Measurements from ENCODE around the gene ZC3H18. TPM values are rescaled to one million over a fixed set of nuclear protein-coding genes. Genes with fewer than 3 reads are reported as not detected.

ZC3H18 gene
- polyA plus RNA-seq, 1 experiment: 11.2 TPM

DNA sequence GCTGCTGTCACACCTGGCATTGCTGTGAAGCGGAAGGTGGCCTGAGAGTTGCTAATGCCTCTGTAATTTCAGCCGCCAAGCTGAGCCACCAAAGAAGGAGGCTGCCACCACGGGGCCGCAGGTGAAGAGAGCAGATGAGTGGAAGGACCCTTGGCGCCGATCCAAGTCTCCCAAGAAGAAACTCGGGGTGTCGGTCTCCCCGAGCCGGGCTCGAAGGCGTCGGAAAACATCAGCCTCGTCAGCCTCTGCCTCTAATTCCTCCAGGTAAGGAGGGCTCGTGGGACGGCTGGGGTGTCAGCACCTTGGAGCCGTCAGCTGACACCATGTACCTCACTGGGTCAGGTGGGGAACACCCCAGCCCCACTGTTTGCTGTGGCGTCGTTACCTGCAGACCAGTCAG lies 51.9 kb downstream of the ZC3H18 start:
- POLR2A ChIA-PET: no interaction called here

DNA sequence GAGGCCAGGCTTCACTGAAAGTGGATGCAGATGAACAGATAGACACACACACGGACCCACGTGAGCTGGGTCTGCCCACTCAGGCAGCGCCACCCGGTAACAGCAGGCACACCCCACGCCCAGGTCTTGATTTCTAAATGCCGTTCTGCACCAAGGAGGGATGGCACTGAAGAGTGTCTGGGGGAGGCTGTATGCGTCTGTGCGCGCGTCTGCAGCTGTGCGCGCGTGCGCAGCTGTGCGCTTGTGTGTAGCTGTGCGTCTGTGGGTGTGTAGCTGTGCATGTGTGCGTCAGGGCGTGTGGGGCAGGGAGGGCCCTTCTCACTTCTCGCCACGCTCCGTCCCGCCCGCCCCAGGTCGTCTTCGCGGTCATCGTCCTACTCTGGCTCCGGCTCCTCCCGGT lies 52.7 kb downstream of the ZC3H18 start:
- POLR2A ChIA-PET: no interaction called here
- TF ChIP-seq, protein P1, sequence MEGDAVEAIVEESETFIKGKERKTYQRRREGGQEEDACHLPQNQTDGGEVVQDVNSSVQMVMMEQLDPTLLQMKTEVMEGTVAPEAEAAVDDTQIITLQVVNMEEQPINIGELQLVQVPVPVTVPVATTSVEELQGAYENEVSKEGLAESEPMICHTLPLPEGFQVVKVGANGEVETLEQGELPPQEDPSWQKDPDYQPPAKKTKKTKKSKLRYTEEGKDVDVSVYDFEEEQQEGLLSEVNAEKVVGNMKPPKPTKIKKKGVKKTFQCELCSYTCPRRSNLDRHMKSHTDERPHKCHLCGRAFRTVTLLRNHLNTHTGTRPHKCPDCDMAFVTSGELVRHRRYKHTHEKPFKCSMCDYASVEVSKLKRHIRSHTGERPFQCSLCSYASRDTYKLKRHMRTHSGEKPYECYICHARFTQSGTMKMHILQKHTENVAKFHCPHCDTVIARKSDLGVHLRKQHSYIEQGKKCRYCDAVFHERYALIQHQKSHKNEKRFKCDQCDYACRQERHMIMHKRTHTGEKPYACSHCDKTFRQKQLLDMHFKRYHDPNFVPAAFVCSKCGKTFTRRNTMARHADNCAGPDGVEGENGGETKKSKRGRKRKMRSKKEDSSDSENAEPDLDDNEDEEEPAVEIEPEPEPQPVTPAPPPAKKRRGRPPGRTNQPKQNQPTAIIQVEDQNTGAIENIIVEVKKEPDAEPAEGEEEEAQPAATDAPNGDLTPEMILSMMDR (IDR thresholded peaks at IDR 0.05; ENCODE audit: insufficient read depth, low read depth, low read length): no peak
- no peak overlapping the region for H3K4me3 ChIP-seq (ENCODE audit: low read depth, low read length)
- H3K36me3 ChIP-seq (ENCODE audit: control insufficient read depth, insufficient read depth, low read length): peaks cover 40% of the 10 kb centered on the region
- no peak for DNase-seq (ENCODE audit: low read depth)
- H3K27me3 ChIP-seq (ENCODE audit: control insufficient read depth, insufficient read depth, low read length): no peaks in the 10 kb centered on the region
- CTCF ChIA-PET: interaction anchor here (1.0 kb wide), 1 partner anchor 10 kb away, joined by 3 read pairs; no protein-coding TSS in a partner anchor

More for the DNA sequence above, 51.9 kb downstream of the ZC3H18 start:
- H3K4me3 ChIP-seq (ENCODE audit: low read depth, low read length): no peak overlapping the region
- H3K27me3 ChIP-seq (ENCODE audit: control insufficient read depth, insufficient read depth, low read length): no peaks in the 10 kb centered on the region
- CTCF ChIA-PET: no interaction called here
- H3K36me3 ChIP-seq (ENCODE audit: control insufficient read depth, insufficient read depth, low read length): peaks cover 33% of the 10 kb centered on the region
- DNase-seq (ENCODE audit: low read depth): no peak
- TF ChIP-seq, protein P1 (IDR thresholded peaks at IDR 0.05; ENCODE audit: insufficient read depth, low read depth, low read length): no peak

DNA sequence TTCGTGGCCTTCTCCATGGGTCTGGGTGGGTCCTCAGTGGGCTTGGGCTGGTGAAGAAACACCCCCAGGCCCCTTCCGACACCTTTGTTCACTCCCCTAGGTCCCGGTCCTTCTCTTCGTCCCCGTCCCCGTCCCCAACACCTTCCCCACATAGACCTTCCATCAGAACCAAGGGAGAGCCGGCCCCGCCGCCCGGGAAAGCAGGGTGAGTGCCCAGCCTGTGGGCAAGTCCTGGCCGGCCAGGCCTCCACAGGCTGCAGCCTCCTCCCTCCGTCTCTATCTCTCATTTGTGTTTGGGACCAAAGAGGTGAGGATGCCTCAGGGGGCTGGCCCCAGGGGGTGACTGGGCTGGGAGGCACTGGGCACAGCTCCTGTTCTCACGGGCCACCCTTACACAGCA lies 53.7 kb downstream of the ZC3H18 start:
- ChIA-PET POLR2A (no interaction called here), CTCF (interaction anchor here (1.0 kb wide), 1 partner anchor 9 kb away, joined by 3 read pairs; no protein-coding TSS in a partner anchor)
- TF ChIP-seq, protein P1 (IDR thresholded peaks at IDR 0.05; ENCODE audit: insufficient read depth, low read depth, low read length): no peak
- Histone ChIP-seq H3K36me3 (ENCODE audit: control insufficient read depth, insufficient read depth, low read length) (peaks cover 43% of the 10 kb centered on the region), H3K4me3 (ENCODE audit: low read depth, low read length) (no peak overlapping the region), H3K27me3 (ENCODE audit: control insufficient read depth, insufficient read depth, low read length) (no peaks in the 10 kb centered on the region)
- no peak for DNase-seq (ENCODE audit: low read depth)

DNA sequence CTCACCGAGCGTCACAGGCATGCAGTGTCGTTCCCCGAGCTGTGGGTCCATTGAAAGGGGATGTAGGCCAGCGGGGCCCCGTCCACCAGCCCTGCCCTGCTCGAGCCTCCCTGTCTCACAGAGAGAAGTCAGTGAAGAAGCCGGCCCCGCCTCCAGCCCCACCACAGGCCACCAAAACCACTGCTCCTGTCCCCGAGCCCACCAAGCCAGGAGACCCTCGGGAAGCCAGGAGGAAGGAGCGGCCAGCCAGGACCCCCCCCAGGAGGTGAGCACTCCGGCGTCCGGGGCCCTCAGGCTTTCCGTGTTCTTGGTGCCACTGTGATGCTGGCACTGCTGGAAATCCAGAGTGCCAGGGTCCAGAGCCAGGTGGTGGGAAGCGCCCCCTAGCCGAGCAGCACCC lies 54.3 kb downstream of the ZC3H18 start:
- DNase-seq (ENCODE audit: low read depth): no peak
- ChIA-PET POLR2A (no interaction called here), CTCF (no interaction called here)
- Histone ChIP-seq H3K36me3 (ENCODE audit: control insufficient read depth, insufficient read depth, low read length) (peaks cover 43% of the 10 kb centered on the region), H3K4me3 (ENCODE audit: low read depth, low read length) (no peak overlapping the region), H3K27me3 (ENCODE audit: control insufficient read depth, insufficient read depth, low read length) (no peaks in the 10 kb centered on the region)
- TF ChIP-seq, protein P1 (IDR thresholded peaks at IDR 0.05; ENCODE audit: insufficient read depth, low read depth, low read length): no peak

DNA sequence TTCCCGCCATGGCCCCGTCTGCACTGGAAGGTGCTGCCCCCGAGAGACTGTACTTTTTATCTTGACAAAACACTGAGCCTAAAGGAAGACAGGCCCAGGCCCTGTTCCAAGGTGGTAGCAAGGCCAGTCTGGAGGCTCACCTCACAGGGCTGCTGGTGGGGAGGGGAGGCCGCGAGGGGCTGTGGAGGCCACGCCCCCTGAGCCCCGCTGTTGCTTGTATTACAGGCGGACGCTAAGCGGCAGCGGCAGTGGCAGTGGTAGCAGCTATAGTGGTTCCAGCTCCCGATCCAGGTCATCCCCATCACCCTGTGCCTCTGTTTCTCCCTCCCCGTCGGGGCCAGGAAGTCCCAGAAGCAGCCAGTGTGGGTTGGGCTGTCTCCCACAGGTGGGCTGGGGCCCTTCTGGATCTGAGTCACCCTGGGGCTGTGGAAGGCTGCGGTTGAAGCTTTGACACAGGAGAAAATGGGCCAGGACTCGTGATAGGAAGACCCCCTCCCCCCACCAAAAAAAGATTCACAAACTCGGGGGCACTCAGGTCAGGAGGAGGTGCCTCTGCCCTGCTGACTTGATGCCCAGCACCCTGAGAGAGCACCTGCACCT lies 54.9 kb downstream of the ZC3H18 start:
- no peaks in the 10 kb centered on the region for H3K27me3 ChIP-seq (ENCODE audit: control insufficient read depth, insufficient read depth, low read length)
- ChIA-PET POLR2A (no interaction called here), CTCF (no interaction called here)
- DNase-seq (ENCODE audit: low read depth): no peak
- TF ChIP-seq, protein P1 (IDR thresholded peaks at IDR 0.05; ENCODE audit: insufficient read depth, low read depth, low read length): no peak
- H3K36me3 ChIP-seq (ENCODE audit: control insufficient read depth, insufficient read depth, low read length): peaks cover 43% of the 10 kb centered on the region
- H3K4me3 ChIP-seq (ENCODE audit: low read depth, low read length): no peak overlapping the region

All from BJ (cell line).